Left ventricle myocardium inferior (tissue), 1 donor: ENCODE measurements around the gene GABRQ. TPM values are rescaled to one million over a fixed set of nuclear protein-coding genes. Genes with fewer than 3 reads are reported as not detected.

ENCODE experiments used
- DNase-seq: peaks from one replicate; pipeline ENCODE4 v3.0.0-alpha.2; 2020
- H3K27ac ChIP-seq: fragments of 200-600 bp; replicated peaks from 2 replicates; pipeline ENCODE4 v1.8.0; 2021
- H3K27me3 ChIP-seq: fragments of 200-600 bp; 2 replicates; pipeline ENCODE4 v1.8.0; 2021; ENCODE audit warnings: low read depth
- H3K36me3 ChIP-seq: fragments of 200-600 bp; 2 replicates; pipeline ENCODE4 v1.8.0; 2021
- H3K4me1 ChIP-seq: fragments of 200-600 bp; 2 replicates; pipeline ENCODE4 v1.8.0; 2021
- H3K4me3 ChIP-seq: fragments of 200-600 bp; 2 replicates; pipeline ENCODE4 v1.8.0; 2021; ENCODE audit warnings: mild to moderate bottlenecking, moderate library complexity
- H3K9me3 ChIP-seq: fragments of 200-600 bp; replicated peaks from 2 replicates; pipeline ENCODE4 v1.8.0; 2021
- intact Hi-C: fragments of 100-400 bp; cut with micrococcal nuclease; formaldehyde crosslinking; loops from one replicate; pipeline ENCODE4 v1.11.0; 2022
- total RNA-seq: library from RNA; stranded (reverse); fragmentation: NEBNext Ultra II Directional; extraction: Animal tissue kit (Norgen Biotek cat#: 25700); gene quantifications from one replicate; pipeline ENCODE4 v1.2.1, GENCODE V29; 2021
- TF ChIP-seq, protein P1 (sequence below): fragments of 200-600 bp; IDR thresholded peaks from 2 replicates; pipeline ENCODE4 v1.8.0; 2021; ENCODE audit warnings: antibody characterized with exemption, mild to moderate bottlenecking, borderline replicate concordance
- donor health status: DM: no; HTN: yes; CAD: no; lungs with severe emphysema.

Gene GABRQ
- total RNA-seq, 1 donor from 2014 or later, result not detected

DNA sequence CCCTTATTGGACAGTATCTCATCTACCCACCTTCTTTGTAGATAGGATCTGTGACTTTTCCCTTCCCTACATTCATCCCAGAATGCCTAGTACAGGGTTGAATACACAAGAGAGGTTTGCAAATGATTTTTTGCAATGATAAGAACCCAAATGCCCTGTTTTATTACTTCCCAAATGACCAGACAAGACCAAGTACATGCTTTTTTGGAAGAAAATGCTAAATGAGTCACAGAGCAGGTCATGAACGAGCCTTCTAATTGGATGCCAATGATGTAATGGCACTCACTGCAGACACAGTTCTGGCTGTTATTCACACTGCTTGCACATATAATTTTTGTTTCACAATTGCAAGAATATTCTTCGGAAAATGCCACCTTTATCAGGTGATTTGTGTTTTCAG, 17.8 kb upstream of the GABRQ start:
- H3K36me3 ChIP-seq, result no peaks in the 10 kb centered on the region
- DNase-seq, result no peak
- H3K9me3 ChIP-seq, result no peaks in the 10 kb centered on the region
- no peak overlapping the region for H3K4me3 ChIP-seq
- no peaks in the 10 kb centered on the region for H3K4me1 ChIP-seq
- H3K27me3 ChIP-seq, result no peaks in the 10 kb centered on the region
- TF ChIP-seq, protein P1, sequence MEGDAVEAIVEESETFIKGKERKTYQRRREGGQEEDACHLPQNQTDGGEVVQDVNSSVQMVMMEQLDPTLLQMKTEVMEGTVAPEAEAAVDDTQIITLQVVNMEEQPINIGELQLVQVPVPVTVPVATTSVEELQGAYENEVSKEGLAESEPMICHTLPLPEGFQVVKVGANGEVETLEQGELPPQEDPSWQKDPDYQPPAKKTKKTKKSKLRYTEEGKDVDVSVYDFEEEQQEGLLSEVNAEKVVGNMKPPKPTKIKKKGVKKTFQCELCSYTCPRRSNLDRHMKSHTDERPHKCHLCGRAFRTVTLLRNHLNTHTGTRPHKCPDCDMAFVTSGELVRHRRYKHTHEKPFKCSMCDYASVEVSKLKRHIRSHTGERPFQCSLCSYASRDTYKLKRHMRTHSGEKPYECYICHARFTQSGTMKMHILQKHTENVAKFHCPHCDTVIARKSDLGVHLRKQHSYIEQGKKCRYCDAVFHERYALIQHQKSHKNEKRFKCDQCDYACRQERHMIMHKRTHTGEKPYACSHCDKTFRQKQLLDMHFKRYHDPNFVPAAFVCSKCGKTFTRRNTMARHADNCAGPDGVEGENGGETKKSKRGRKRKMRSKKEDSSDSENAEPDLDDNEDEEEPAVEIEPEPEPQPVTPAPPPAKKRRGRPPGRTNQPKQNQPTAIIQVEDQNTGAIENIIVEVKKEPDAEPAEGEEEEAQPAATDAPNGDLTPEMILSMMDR, result no peak
- intact Hi-C loops, result no loop called here
- H3K27ac ChIP-seq, result no peak overlapping the region

DNA sequence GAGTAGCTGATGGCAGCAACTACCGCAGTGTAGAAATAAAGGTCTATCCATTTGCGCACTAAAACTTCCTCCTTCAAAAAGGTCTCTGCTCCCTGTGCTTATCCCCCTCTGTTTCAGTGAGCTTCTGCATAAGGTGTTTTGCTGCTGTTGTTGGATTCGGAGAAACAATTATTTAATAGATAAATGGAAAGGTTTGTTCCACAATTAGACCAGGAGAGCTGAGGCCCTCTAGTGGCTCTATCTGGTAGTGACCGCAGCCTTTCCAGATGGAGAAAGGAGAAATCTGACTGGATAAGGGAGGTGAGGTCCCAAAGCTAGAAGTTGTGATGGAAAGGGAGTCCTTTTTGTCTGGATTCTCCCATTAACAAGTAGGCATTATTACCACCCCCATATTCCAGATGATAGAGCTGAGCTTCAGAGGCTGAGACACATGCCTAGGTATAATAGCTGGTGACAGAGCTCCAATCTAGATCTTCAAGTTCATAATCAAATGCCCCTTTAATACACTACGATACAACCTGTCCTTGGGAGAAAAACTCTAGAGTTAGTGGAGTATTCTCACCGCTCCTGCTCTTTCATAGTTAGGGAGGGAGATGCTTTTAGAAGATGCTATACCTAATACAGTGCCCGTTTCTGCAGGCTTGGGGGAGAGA, 5.1 kb upstream of the GABRQ start:
- no peaks in the 10 kb centered on the region for H3K9me3 ChIP-seq
- no peak overlapping the region for H3K4me3 ChIP-seq
- intact Hi-C loops, result loop anchor here (10.0 kb wide), 1 partner anchor 878 kb away; no protein-coding TSS in a partner anchor
- no peak overlapping the region for H3K27ac ChIP-seq
- no peaks in the 10 kb centered on the region for H3K4me1 ChIP-seq
- peak; percentile 18 for DNase-seq
- H3K36me3 ChIP-seq, result no peaks in the 10 kb centered on the region
- TF ChIP-seq, protein P1, result peak; percentile 79
- peaks cover 15% of the 10 kb centered on the region for H3K27me3 ChIP-seq

DNA sequence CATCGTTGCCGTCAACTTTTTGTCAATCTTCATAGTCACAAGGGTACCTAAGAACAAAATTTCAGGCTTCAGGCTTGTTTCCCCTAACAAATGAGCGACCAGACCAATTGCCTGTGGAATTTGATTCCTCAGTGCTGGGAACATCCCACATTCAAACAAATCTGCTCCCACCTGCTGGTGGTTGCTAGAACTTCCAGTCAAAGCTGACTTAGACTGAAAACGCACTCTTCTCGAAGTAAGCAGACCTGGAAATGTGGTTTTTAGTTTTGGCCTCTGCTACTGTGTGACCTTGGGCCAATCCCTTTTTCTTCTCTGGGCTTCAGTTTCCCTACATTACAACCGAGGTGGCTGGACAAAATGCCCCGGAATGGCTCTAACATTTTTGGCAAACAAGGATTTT, 1.8 kb upstream of the GABRQ start:
- intact Hi-C loops, result loop anchor here (10.0 kb wide), 1 partner anchor 881 kb away; no protein-coding TSS in a partner anchor
- H3K9me3 ChIP-seq, result no peaks in the 10 kb centered on the region
- peaks cover 46% of the 10 kb centered on the region for H3K27me3 ChIP-seq
- H3K4me3 ChIP-seq, result no peak overlapping the region
- H3K27ac ChIP-seq, result no peak overlapping the region
- H3K36me3 ChIP-seq, result no peaks in the 10 kb centered on the region
- no peak for DNase-seq
- H3K4me1 ChIP-seq, result no peaks in the 10 kb centered on the region
- TF ChIP-seq, protein P1, result peak; percentile 63

DNA sequence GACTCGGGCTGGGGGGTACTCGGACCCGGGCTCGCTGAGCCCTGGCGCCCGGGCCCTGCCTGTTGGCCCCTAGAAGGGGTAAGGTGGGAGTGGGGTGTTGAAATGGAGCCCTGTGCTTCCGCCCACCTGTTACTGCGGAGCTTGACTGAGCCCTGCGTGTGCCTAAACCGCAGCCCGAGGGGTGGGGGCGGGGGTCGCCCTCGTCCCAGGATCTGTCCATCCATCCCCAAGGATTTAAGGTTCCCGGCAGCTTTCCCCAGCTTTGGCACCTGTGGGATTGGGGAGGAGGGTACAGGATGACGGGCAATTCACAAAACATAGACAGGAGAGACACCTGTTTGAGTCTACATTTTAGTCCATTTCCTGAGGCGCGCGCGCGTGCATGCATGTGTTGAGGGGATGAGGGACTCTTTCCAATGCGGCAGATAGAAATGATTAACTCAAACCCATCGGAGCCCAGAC, 779 bp downstream of the GABRQ start:
- Histone ChIP-seq H3K27ac (no peak overlapping the region), H3K36me3 (no peaks in the 10 kb centered on the region), H3K4me3 (no peak overlapping the region), H3K4me1 (no peaks in the 10 kb centered on the region), H3K27me3 (peaks cover 46% of the 10 kb centered on the region), H3K9me3 (no peaks in the 10 kb centered on the region)
- intact Hi-C loops, result loop anchor here (10.0 kb wide), 1 partner anchor 884 kb away; no protein-coding TSS in a partner anchor
- no peak for DNase-seq
- TF ChIP-seq, protein P1, result no peak

DNA sequence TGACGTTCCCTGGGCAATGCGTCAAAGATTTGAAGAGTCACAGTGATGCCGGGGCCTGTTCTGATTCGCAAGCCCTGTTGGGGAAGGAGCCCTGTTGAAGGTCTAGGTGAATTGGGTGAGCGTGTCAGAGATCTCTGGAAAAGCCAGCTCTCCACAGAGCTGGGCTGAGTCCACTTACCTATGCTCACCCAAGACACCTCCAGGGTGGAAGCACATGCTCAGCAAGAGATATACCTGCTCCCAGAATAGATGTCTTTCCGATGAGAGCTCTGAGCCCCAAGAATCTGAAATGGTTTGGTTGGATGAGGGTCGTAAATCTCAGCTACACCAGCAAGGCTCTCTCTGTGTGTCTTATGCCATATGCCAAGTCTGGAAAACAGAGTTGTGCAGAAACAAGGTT, 1.7 kb downstream of the GABRQ start:
- H3K27me3 ChIP-seq, result peaks cover 46% of the 10 kb centered on the region
- intact Hi-C loops, result loop anchor here (10.0 kb wide), 1 partner anchor 885 kb away; no protein-coding TSS in a partner anchor
- no peaks in the 10 kb centered on the region for H3K36me3 ChIP-seq
- H3K9me3 ChIP-seq, result no peaks in the 10 kb centered on the region
- no peak overlapping the region for H3K27ac ChIP-seq
- no peaks in the 10 kb centered on the region for H3K4me1 ChIP-seq
- TF ChIP-seq, protein P1, result no peak
- no peak for DNase-seq
- H3K4me3 ChIP-seq, result no peak overlapping the region
